Brain pericyte (primary cell): Measurements from ENCODE around the gene TRAPPC4.
"Not testable (repeated sequence)": the region's sequence is repeated elsewhere in the genome, so short reads cannot be mapped to it uniquely, and the experiment has no call there.

Source experiments
- DNase-seq: peaks from one replicate; pipeline ENCODE4 v3.0.0-alpha.2; 2012; ENCODE audit warnings: low read depth, low spot score

The TRAPPC4 gene

GRCh38 chr11:119014209-119014924 is 4.2 kb upstream of the TRAPPC4 start:
- no peak for DNase-seq

GRCh38 chr11:119015054-119015611 is 3.4 kb upstream of the TRAPPC4 start:
- no peak for DNase-seq

- DNase-seq, result no peak
Measured at GRCh38 chr11:119016216-119017009, 2.2 kb upstream of the TRAPPC4 start.

GRCh38 chr11:119017377-119017776 is 1.2 kb upstream of the TRAPPC4 start:
- DNase-seq, result not testable (repeated sequence)

- DNase-seq, result no peak
Measured at GRCh38 chr11:119019996-119020395, 1.4 kb downstream of the TRAPPC4 start.

- DNase-seq, result no peak
Measured at GRCh38 chr11:119021631-119022030, 3.1 kb downstream of the TRAPPC4 start.

- no peak for DNase-seq
Measured at GRCh38 chr11:119023741-119024140, 5.2 kb downstream of the TRAPPC4 start.

- DNase-seq, result no peak
Measured at GRCh38 chr11:119024430-119025098, 6.0 kb downstream of the TRAPPC4 start.

- DNase-seq, result no peak
Measured at GRCh38 chr11:119025099-119025473, 6.5 kb downstream of the TRAPPC4 start.

- DNase-seq, result no peak
Measured at GRCh38 chr11:119025541-119025940, 7.0 kb downstream of the TRAPPC4 start.

GRCh38 chr11:119025978-119026766 is 7.6 kb downstream of the TRAPPC4 start:
- no peak for DNase-seq

GRCh38 chr11:119026970-119027369 is 8.4 kb downstream of the TRAPPC4 start:
- DNase-seq, result no peak

GRCh38 chr11:119027561-119028345 is 9.2 kb downstream of the TRAPPC4 start:
- no peak for DNase-seq

GRCh38 chr11:119028346-119029068 is 9.9 kb downstream of the TRAPPC4 start:
- DNase-seq, result no peak

GRCh38 chr11:119029069-119029339 is 10.4 kb downstream of the TRAPPC4 start:
- DNase-seq, result no peak

GRCh38 chr11:119029340-119030028 is 10.9 kb downstream of the TRAPPC4 start:
- no peak for DNase-seq

- no peak for DNase-seq
Measured at GRCh38 chr11:119030029-119030328, 11.4 kb downstream of the TRAPPC4 start.

- DNase-seq, result peak; percentile 85
Measured at GRCh38 chr11:119030329-119031047, 11.9 kb downstream of the TRAPPC4 start, which contains the start of gene SLC37A4. TSS of gene SLC37A4 (minus strand) at chr11:119030877.

GRCh38 chr11:119031912-119032280 is 13.3 kb downstream of the TRAPPC4 start:
- no peak for DNase-seq
